Inflammatory macrophage (primary cell): ENCODE data around the gene PRRX2.
A peak's percentile ranks its signal among the peaks of the same experiment; 100 is the strongest.
"Not testable (repeated sequence)": the region's sequence is repeated elsewhere in the genome, so short reads cannot be mapped to it uniquely, and the experiment has no call there.

Experiments
- DNase-seq, 2 donors: peaks; one replicate each; pipeline ENCODE4 v3.0.0-alpha.2; 2020 to 2022
- total RNA-seq, 18 experiments: gene quantifications; one replicate each; lab custom pipeline; 2026; ENCODE audit warnings: mixed read lengths in 6 of 18, inconsistent platforms in 2 of 18; lab: John Stamatoyannopoulos, UW

PRRX2 gene
- 0 to 0.27 (median 0.06) reads per million in 18 experiments for total RNA-seq

GRCh38 chr9:129665389-129665775, at the start of gene PRRX2:
Gene PRRX2 (plus strand): TSS chr9:129665647. CDS start chr9:129665868, 221 bp downstream.
- DNase-seq, result peak in 1 of 2 donors; percentile 2

DNA sequence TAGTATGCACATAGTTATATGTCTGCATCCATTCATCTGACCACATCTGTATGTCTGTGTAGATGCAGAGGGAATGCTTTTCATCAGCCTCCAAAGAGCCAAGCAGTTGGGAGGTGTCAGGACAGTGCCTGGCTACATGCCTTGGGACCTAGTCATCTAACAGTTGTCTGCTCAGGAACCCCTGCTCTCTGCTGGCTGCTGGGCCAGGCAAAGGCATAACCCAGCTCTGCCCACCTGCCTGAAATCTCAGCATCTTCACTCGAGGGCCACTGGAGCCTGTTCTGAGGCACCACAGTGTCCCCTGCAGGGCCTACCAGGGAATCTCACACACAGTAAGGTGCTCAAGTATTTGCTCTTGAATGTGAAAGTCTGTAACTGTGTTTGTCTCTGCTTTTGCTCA, 48.3 kb upstream of the PRRX2 start:
- peak in 1 of 2 donors; percentile 61 for DNase-seq

- peak in 1 of 2 donors; percentile 44 for DNase-seq
Observed at GRCh38 chr9:129619787-129620668, 45.4 kb upstream of the PRRX2 start.

GRCh38 chr9:129620669-129621295, 44.7 kb upstream of the PRRX2 start, which contains the start of gene C9orf50:
Gene C9orf50 (minus strand): TSS chr9:129621101. CDS start chr9:129620574, 527 bp downstream.
- DNase-seq, result no peak

- peak; percentile 82 to 94 for DNase-seq
Observed at GRCh38 chr9:129623331-129623730, 42.1 kb upstream of the PRRX2 start.

GRCh38 chr9:129624168-129624759, 41.2 kb upstream of the PRRX2 start:
- peak; percentile 50 to 54 for DNase-seq

- peak; percentile 74 to 78 for DNase-seq
Observed at GRCh38 chr9:129624947-129625346, 40.5 kb upstream of the PRRX2 start.

DNA sequence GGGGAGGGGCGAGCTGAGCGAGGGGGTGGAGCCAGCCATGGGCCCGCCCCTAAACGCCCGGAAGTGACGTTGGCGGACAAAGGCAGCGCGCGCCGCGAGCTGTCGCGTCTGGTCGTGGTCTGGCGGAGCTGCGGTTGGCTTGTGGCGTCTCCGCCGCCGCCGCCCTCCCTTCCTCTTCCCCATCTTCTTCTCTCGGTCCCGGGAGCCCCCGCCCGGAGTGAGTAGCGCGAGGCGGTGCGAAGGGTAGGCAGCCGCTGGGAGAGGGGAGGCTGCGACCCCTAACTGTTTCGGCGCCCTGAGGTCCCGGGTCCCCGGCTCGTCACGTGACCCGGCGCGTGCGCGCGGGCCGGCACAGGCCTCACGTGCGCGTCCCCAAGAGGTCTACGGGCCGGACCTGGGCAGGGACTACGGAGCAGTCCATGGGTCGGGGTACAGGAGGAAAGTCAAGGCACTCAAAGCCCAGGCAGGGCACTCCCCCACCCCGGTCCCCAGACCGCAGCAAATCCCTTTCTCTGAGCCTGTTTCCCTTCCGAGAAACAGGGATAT, 39.3 kb upstream of the PRRX2 start, which contains the start of gene NTMT1:
Gene NTMT1 (plus strand): TSS at position 85 of the 546 bp plus-strand sequence. CDS start 6,541 bp downstream, outside the sequence.
- DNase-seq, result peak; percentile 88 to 92

DNA sequence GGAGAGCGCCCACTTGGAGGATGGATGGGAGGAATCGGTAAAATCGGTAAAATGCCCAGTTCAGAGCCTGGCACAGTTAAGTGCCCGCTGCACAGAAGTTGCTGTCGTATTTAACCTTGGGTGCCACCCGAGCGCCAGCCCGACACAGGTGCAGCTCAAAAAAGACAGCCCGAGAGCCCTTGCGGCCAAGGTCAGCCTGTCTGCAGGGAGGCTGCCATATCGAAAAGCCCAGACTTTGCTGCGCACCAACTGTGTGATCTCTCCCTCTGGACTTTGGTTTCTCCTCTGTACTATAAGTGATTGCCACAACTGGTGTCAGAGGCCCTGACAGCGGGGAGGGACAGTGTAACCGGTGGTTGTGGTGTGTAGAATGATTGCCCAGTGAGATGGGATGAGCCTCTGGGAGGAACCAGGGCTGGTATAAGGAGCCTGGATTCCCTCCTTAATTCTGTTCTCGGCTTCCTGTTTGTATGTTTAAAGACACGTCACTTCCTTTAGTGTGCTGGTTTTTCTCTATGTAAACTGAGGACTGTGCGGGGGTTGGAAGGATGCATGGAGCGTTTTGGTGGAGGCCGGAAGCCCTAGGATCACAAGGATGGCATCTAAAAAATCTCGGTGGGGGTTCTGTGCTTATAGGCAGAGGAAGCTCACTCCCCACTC, 38.7 kb upstream of the PRRX2 start:
- DNase-seq, result peak; percentile 25 to 39

- no peak for DNase-seq
Observed at GRCh38 chr9:129627556-129628440, 37.6 kb upstream of the PRRX2 start.

GRCh38 chr9:129628709-129629108, 36.7 kb upstream of the PRRX2 start:
- DNase-seq, result no peak

- DNase-seq, result peak; percentile 58 to 80
Observed at GRCh38 chr9:129629251-129629820, 36.1 kb upstream of the PRRX2 start.

DNA sequence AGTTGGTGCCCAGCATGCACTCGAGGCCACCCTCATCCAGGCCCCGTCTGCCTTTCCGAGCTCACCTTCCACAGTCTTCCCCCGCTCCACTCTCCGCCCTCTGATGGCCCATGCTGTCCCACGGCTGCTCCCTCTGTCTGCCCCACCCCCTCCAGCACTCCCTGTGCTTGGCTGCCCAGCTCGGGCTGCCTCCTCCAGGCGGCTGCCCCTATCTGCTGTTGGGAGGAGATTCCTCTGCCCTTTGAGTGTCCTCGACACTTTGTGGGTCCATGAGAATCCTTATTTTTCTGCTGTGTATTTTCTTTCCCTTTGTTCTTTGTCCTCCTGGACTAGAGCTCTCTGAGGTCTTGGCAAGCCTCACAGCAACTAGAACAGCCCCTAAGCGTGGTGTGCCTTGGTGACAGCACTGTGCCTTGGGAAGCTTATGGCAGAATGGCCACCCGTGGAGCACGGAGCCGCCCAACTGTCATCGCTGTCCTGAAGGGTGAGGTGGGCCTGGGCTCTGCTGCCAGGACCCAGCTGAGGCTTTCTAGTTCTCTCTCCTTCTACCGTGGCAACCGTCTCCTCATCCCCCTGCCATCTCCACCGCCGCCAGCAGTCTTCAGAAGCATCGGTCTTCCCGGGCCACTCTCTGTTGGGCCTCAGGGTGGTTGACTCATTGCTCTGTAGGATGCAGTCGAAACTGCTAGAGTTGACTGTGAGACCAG, 34.3 kb upstream of the PRRX2 start:
- DNase-seq, result peak in 1 of 2 donors; percentile 57

DNA sequence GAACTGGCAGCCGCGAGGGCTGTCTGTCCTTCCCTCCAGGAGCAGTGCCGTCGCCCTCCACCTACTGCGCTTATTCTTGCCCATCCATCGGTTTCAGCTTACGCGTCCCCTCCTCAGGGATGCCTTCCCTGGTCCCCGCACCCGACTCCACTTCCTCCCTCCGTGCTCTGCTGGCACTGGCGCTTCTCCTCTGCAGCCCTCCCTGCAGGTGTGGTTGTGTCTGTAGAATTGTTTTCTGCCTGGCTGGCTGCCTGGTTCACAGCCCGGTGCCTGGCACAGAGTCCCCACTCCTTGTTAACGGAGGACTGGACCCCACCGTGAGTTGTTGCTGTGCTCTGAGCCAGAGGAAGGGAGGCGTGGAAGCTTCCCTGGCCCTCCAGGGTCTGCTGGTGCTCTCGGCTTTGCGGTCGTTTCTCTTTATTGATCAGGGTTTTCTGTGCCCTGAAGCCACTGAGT, 33.7 kb upstream of the PRRX2 start:
- DNase-seq, result no peak

- no peak for DNase-seq
Observed at GRCh38 chr9:129632460-129632859, 33.0 kb upstream of the PRRX2 start.

GRCh38 chr9:129633207-129633606, 32.2 kb upstream of the PRRX2 start:
- no peak for DNase-seq

DNA sequence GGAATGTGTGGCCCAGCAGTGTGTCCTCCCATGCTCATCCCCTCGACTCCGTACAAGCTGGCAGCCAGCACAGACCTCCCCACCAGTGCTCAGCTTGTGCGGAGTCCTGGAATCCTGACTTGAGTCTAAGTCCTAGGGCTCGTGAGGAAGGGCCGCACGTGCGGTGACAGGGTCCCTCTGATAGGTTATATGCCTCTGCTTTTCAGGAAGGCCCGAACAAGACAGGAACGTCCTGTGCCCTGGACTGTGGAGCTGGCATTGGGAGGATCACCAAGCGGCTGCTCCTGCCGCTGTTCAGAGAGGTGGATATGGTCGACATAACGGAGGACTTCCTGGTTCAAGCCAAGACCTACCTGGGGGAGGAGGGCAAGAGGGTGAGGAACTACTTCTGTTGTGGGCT, 31.6 kb upstream of the PRRX2 start:
- no peak for DNase-seq

- DNase-seq, result peak; percentile 42 to 64
Observed at GRCh38 chr9:129635099-129636065, 30.1 kb upstream of the PRRX2 start.

GRCh38 chr9:129636343-129636742, 29.1 kb upstream of the PRRX2 start:
- DNase-seq, result not testable (repeated sequence)
